Body of pancreas (tissue), 4 donors: ENCODE data around the gene ZFX. TPM values are rescaled to one million over a fixed set of nuclear protein-coding genes. Genes with fewer than 3 reads are reported as not detected.

Source experiments
- ATAC-seq: fragments of 150-250 bp; one replicate; pipeline ENCODE4 v1.9.1; 2016
- DNase-seq, 4 donors: peaks; one replicate each; pipeline ENCODE4 v3.0.0-alpha.2; 2019
- H3K27ac ChIP-seq, 4 donors: fragments of 200-600 bp; sonication (generic); 1 replicate in 3 of 4; 2 replicates in 1 of 4; pipeline versions ENCODE4 v1.5.1 to v1.6.1; 2016 to 2019; ENCODE audit warnings: mild to moderate bottlenecking in 1 of 4, mixed read lengths in 1 of 4, moderate library complexity in 1 of 4
- H3K27me3 ChIP-seq, 2 donors: fragments of 200-600 bp; sonication (generic); one replicate each; pipeline ENCODE4 v1.6.0; 2016; ENCODE audit warnings: mild to moderate bottlenecking in 1 of 2
- H3K36me3 ChIP-seq, 2 donors: fragments of 200-600 bp; sonication (generic); replicated peaks in 1 of 2; 2 replicates each; pipeline ENCODE4 v1.5.1; 2016; ENCODE audit warnings: low read depth in 2 of 2; ENCODE audit not compliant: insufficient read depth in 1 of 2
- H3K4me1 ChIP-seq: fragments of 200-600 bp; sonication (generic); one replicate; pipeline ENCODE4 v1.6.0; 2016
- H3K4me3 ChIP-seq, 2 donors: fragments of 200-600 bp; sonication (generic); 1 replicate in 1 of 2; 2 replicates in 1 of 2; pipeline ENCODE4 v1.5.1; 2016 to 2019
- H3K9me3 ChIP-seq, 3 donors: fragments of 200-600 bp; sonication (generic); 1 replicate in 2 of 3; 2 replicates in 1 of 3; pipeline ENCODE4 v1.5.1; 2016
- CTCF ChIP-seq, 7 experiments: fragments of 450-650 bp in 4 of 7; fragments of 200-600 bp in 3 of 7; sonication (generic) in 3 of 7; IDR thresholded peaks; one replicate each; pipeline ENCODE4 v1.5.1; 2016 to 2019; ENCODE audit warnings: antibody characterized with exemption in 7 of 7
- POLR2A ChIP-seq, 3 donors: fragments of 450-650 bp; IDR thresholded peaks; one replicate each; pipeline ENCODE4 v1.6.1; 2016; ENCODE audit warnings: antibody characterized with exemption in 3 of 3, mild to moderate bottlenecking in 2 of 3
- WGBS, 2 donors: methylation state at CpG; one replicate each; pipeline ENCODE4 v1.1.5; 2017; 5-methylcytosine and 5-hydroxymethylcytosine counted together
- intact Hi-C: fragments of 100-400 bp; cut with DNase I; formaldehyde crosslinking; loops from one replicate; pipeline ENCODE4 v1.15.1; 2023
- total RNA-seq, 2 donors: library from RNA; depleted of rRNA; stranded (reverse); fragments of >200 nt; gene quantifications; one replicate each; pipeline ENCODE4 v1.1.0, GENCODE V29; 2016

The ZFX gene
- total RNA-seq, 2 donors from 2014 or later: 23.4 to 28.3 TPM

- Histone ChIP-seq H3K4me3 (no peak overlapping the region), H3K36me3 (no peaks in the 10 kb centered on the region), H3K27ac (no peak overlapping the region), H3K9me3 (no peaks in the 10 kb centered on the region), H3K4me1 (peaks cover 27% of the 10 kb centered on the region), H3K27me3 (no peaks in the 10 kb centered on the region)
- intact Hi-C loops: no loop called here
- ATAC-seq: no peak
- no peak for TF ChIP-seq CTCF (IDR thresholded peaks at IDR 0.05)
- TF ChIP-seq POLR2A (IDR thresholded peaks at IDR 0.05): no peak
- WGBS, 2 donors: 96 to 100% methylated on average over 2 to 6 of the region's 6 CpGs
- no peak for DNase-seq
These were observed 5.0 kb upstream of the ZFX start for GRCh38 chrX:24144528-24144927.

- no peak for DNase-seq
- TF ChIP-seq CTCF (IDR thresholded peaks at IDR 0.05): peak in 4 of 7 experiments; percentile 12 to 16 (median 15)
- no peak for TF ChIP-seq POLR2A (IDR thresholded peaks at IDR 0.05)
- 41 to 42% methylated on average over 4 of the region's 4 CpGs for WGBS, 2 donors
- H3K4me1 ChIP-seq: peaks cover 27% of the 10 kb centered on the region
- intact Hi-C loops: no loop called here
- H3K27ac ChIP-seq: peak overlapping the region in 3 of 4 donors; percentile 35 to 97 (median 93)
- H3K27me3 ChIP-seq: no peaks in the 10 kb centered on the region
- H3K4me3 ChIP-seq: no peak overlapping the region
- no peaks in the 10 kb centered on the region for H3K9me3 ChIP-seq
- no peaks in the 10 kb centered on the region for H3K36me3 ChIP-seq
- peak; percentile 13 for ATAC-seq
These were observed 4.0 kb upstream of the ZFX start for GRCh38 chrX:24145303-24146186.

- no peak for TF ChIP-seq CTCF (IDR thresholded peaks at IDR 0.05)
- no peak for TF ChIP-seq POLR2A (IDR thresholded peaks at IDR 0.05)
- H3K27ac ChIP-seq: peak overlapping the region in 3 of 4 donors; percentile 35 to 97 (median 93)
- DNase-seq: no peak
- H3K4me3 ChIP-seq: no peak overlapping the region
- H3K36me3 ChIP-seq: no peaks in the 10 kb centered on the region
- 5 to 6% methylated on average over 6 of the region's 6 CpGs for WGBS, 2 donors
- H3K9me3 ChIP-seq: no peaks in the 10 kb centered on the region
- peaks cover 30% of the 10 kb centered on the region for H3K4me1 ChIP-seq
- no peak for ATAC-seq
- intact Hi-C loops: no loop called here
- H3K27me3 ChIP-seq: no peaks in the 10 kb centered on the region
These were observed 3.1 kb upstream of the ZFX start for GRCh38 chrX:24146283-24146949.

- Histone ChIP-seq H3K4me3 (no peak overlapping the region), H3K27ac (peak overlapping the region in 3 of 4 donors; percentile 35 to 97 (median 93)), H3K27me3 (no peaks in the 10 kb centered on the region), H3K4me1 (peaks cover 35% of the 10 kb centered on the region), H3K9me3 (no peaks in the 10 kb centered on the region), H3K36me3 (no peaks in the 10 kb centered on the region)
- DNase-seq: no peak
- no peak for TF ChIP-seq CTCF (IDR thresholded peaks at IDR 0.05)
- no peak for TF ChIP-seq POLR2A (IDR thresholded peaks at IDR 0.05)
- ATAC-seq: no peak
- intact Hi-C loops: no loop called here
These were observed 2.4 kb upstream of the ZFX start for GRCh38 chrX:24147165-24147564.
